ENCODE results near the gene ELOB. TPM values are rescaled to one million over a fixed set of nuclear protein-coding genes. Genes with fewer than 3 reads are reported as not detected.

Gene ELOB
- total RNA-seq, 1 donor from 2014 or later: 402 TPM

- H3K4me1 Mint-ChIP-seq: peaks cover 19% of the 10 kb centered on the region
- H3K9ac ChIP-seq: no peak overlapping the region
- H3F3A ChIP-seq (ENCODE audit: low read depth): peaks cover 11% of the 10 kb centered on the region
- H3K27ac ChIP-seq: no peak overlapping the region
- no peak overlapping the region for H3K4me3 ChIP-seq
- no peak overlapping the region for H3K27ac Mint-ChIP-seq
- no peaks in the 10 kb centered on the region for H3K9me3 Mint-ChIP-seq
- no peak overlapping the region for H3K4me2 ChIP-seq
- no peak overlapping the region for H2AFZ ChIP-seq (replicated peaks)
- H3K4me3 Mint-ChIP-seq: no peak overlapping the region
- H3K27me3 ChIP-seq: no peaks in the 10 kb centered on the region
- no peaks in the 10 kb centered on the region for H3K27me3 Mint-ChIP-seq (ENCODE audit: insufficient read depth, low read depth)
- no peaks in the 10 kb centered on the region for H3K9me3 ChIP-seq (ENCODE audit: low read depth)
- H3K36me3 ChIP-seq: no peaks in the 10 kb centered on the region
- TF ChIP-seq CTCF (IDR thresholded peaks at IDR 0.05) (peak; percentile 13), EZH2phosphoT487 (IDR thresholded peaks at IDR 0.05) (no peak)
- no peaks in the 10 kb centered on the region for H3K79me2 ChIP-seq (ENCODE audit: low read depth)
- DNase-seq (ENCODE audit: low spot score): no peak
- H3K36me3 Mint-ChIP-seq: no peaks in the 10 kb centered on the region
- H4K20me1 ChIP-seq (ENCODE audit: low read depth): no peaks in the 10 kb centered on the region
- H3K4me1 ChIP-seq: peaks cover 15% of the 10 kb centered on the region
These were observed 8.3 kb upstream of the ELOB start for GRCh38 chr16:2785101-2785991.

- no peak overlapping the region for H3K4me2 ChIP-seq
- no peak for DNase-seq (ENCODE audit: low spot score)
- no peak overlapping the region for H3K4me3 ChIP-seq
- no peak overlapping the region for H2AFZ ChIP-seq (replicated peaks)
- Mint-ChIP-seq H3K27me3 (ENCODE audit: insufficient read depth, low read depth) (no peaks in the 10 kb centered on the region), H3K4me3 (no peak overlapping the region), H3K9me3 (no peaks in the 10 kb centered on the region), H3K27ac (peak overlapping the region; percentile 53), H3K36me3 (no peaks in the 10 kb centered on the region), H3K4me1 (peaks cover 16% of the 10 kb centered on the region)
- no peaks in the 10 kb centered on the region for H3K36me3 ChIP-seq
- no peaks in the 10 kb centered on the region for H3K79me2 ChIP-seq (ENCODE audit: low read depth)
- H3K9me3 ChIP-seq (ENCODE audit: low read depth): no peaks in the 10 kb centered on the region
- H4K20me1 ChIP-seq (ENCODE audit: low read depth): no peaks in the 10 kb centered on the region
- peaks cover 14% of the 10 kb centered on the region for H3F3A ChIP-seq (ENCODE audit: low read depth)
- TF ChIP-seq CTCF (IDR thresholded peaks at IDR 0.05) (no peak), EZH2 (IDR thresholded peaks at IDR 0.05) (no peak), EZH2phosphoT487 (IDR thresholded peaks at IDR 0.05) (no peak)
- H3K27me3 ChIP-seq: no peaks in the 10 kb centered on the region
- peaks cover 18% of the 10 kb centered on the region for H3K4me1 ChIP-seq
- no peak overlapping the region for H3K9ac ChIP-seq
- H3K27ac ChIP-seq: no peak overlapping the region
These were observed 7.4 kb upstream of the ELOB start for GRCh38 chr16:2784358-2785100.

- Mint-ChIP-seq H3K4me1 (peaks cover 15% of the 10 kb centered on the region), H3K27ac (peak overlapping the region; percentile 53), H3K27me3 (ENCODE audit: insufficient read depth, low read depth) (no peaks in the 10 kb centered on the region), H3K4me3 (no peak overlapping the region), H3K9me3 (no peaks in the 10 kb centered on the region), H3K36me3 (no peaks in the 10 kb centered on the region)
- H3K4me2 ChIP-seq: no peak overlapping the region
- no peaks in the 10 kb centered on the region for H4K20me1 ChIP-seq (ENCODE audit: low read depth)
- no peaks in the 10 kb centered on the region for H3K9me3 ChIP-seq (ENCODE audit: low read depth)
- H3K79me2 ChIP-seq (ENCODE audit: low read depth): peaks cover 3% of the 10 kb centered on the region
- H3K27me3 ChIP-seq: no peaks in the 10 kb centered on the region
- peaks cover 15% of the 10 kb centered on the region for H3K4me1 ChIP-seq
- no peak overlapping the region for H2AFZ ChIP-seq (replicated peaks)
- H3K27ac ChIP-seq: no peak overlapping the region
- no peak for DNase-seq (ENCODE audit: low spot score)
- TF ChIP-seq EZH2 (IDR thresholded peaks at IDR 0.05) (no peak), EZH2phosphoT487 (IDR thresholded peaks at IDR 0.05) (no peak), CTCF (IDR thresholded peaks at IDR 0.05) (no peak)
- no peak overlapping the region for H3K4me3 ChIP-seq
- peaks cover 19% of the 10 kb centered on the region for H3F3A ChIP-seq (ENCODE audit: low read depth)
- H3K36me3 ChIP-seq: no peaks in the 10 kb centered on the region
- H3K9ac ChIP-seq: no peak overlapping the region
These were observed 6.7 kb upstream of the ELOB start for GRCh38 chr16:2783581-2784357.

Measured in neural progenitor cell (in vitro differentiated cells).